ENCODE data around the gene TRIP11. TPM values are rescaled to one million over a fixed set of nuclear protein-coding genes. Genes with fewer than 3 reads are reported as not detected.

The TRIP11 gene
- total RNA-seq, 1 experiment from 2014 or later: 43.4 TPM

DNA sequence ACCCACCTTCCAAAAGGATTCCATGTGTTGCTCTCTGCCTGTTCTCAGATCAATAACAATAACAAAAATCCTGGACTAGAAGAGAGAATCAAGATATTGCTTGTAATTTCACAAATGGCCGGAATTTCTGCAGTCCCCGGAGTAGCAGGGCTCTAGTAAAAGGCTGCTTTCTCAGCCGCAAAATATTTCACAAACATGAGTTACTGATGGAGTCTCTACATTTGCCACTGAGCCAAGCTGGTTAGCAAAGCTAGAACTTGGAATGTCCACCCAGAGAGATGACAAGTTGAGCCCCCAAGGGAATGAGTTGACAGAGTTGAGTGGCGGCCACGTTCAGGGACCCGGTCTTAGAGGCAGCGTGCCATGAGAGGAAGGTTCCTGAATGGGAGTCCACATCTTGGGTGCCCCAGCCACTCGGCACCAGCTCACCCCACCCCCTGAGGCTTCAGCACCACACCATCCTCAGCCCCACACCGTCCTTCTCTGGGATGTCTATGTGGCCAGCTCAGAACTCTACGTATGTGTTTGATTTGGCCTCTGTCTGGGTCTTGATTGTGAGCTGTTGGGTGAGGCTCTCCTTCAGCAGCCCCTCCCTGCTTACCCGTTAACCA is 108.3 kb downstream of the TRIP11 start:
- H3K4me1 Mint-ChIP-seq (ENCODE audit: low read depth, unreplicated experiment): peaks cover 11% of the 10 kb centered on the region
- no peak for DNase-seq
- Histone ChIP-seq H3K27me3 (replicated peaks; ENCODE audit: control insufficient read depth, insufficient read depth, low read length) (no peaks in the 10 kb centered on the region), H3K36me3 (ENCODE audit: control insufficient read depth, insufficient read depth, low read length) (no peaks in the 10 kb centered on the region), H3K4me1 (peaks cover 9% of the 10 kb centered on the region), H3K9me3 (no peaks in the 10 kb centered on the region), H3K4me3 (ENCODE audit: low read depth, low read length) (no peak overlapping the region)
- no peaks in the 10 kb centered on the region for H3K27me3 Mint-ChIP-seq (ENCODE audit: insufficient read depth, unreplicated experiment)
- H3K4me3 Mint-ChIP-seq (ENCODE audit: unreplicated experiment): no peak overlapping the region
- no TSS peak for BruUV-seq (replicated peaks)
- no peaks in the 10 kb centered on the region for H3K36me3 Mint-ChIP-seq (ENCODE audit: insufficient read depth, unreplicated experiment)
- POLR2A ChIA-PET: interaction anchor here (0.7 kb wide), 1 partner anchor 11 kb away, joined by 3 read pairs; no protein-coding TSS in a partner anchor
- H3K27ac Mint-ChIP-seq (ENCODE audit: unreplicated experiment): no peak overlapping the region
- TF ChIP-seq, protein P1, sequence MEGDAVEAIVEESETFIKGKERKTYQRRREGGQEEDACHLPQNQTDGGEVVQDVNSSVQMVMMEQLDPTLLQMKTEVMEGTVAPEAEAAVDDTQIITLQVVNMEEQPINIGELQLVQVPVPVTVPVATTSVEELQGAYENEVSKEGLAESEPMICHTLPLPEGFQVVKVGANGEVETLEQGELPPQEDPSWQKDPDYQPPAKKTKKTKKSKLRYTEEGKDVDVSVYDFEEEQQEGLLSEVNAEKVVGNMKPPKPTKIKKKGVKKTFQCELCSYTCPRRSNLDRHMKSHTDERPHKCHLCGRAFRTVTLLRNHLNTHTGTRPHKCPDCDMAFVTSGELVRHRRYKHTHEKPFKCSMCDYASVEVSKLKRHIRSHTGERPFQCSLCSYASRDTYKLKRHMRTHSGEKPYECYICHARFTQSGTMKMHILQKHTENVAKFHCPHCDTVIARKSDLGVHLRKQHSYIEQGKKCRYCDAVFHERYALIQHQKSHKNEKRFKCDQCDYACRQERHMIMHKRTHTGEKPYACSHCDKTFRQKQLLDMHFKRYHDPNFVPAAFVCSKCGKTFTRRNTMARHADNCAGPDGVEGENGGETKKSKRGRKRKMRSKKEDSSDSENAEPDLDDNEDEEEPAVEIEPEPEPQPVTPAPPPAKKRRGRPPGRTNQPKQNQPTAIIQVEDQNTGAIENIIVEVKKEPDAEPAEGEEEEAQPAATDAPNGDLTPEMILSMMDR (IDR thresholded peaks at IDR 0.05; ENCODE audit: insufficient read depth in 1 of 2, low read depth in 1 of 2, low read length in 1 of 2, severe bottlenecking in 1 of 2, unreplicated experiment in 1 of 2): no peak
- CTCF ChIA-PET: no interaction called here
- H3K9me3 Mint-ChIP-seq (ENCODE audit: unreplicated experiment): no peaks in the 10 kb centered on the region
- intact Hi-C loops (cut with micrococcal nuclease; ENCODE audit: unreplicated experiment): no loop called here

DNA sequence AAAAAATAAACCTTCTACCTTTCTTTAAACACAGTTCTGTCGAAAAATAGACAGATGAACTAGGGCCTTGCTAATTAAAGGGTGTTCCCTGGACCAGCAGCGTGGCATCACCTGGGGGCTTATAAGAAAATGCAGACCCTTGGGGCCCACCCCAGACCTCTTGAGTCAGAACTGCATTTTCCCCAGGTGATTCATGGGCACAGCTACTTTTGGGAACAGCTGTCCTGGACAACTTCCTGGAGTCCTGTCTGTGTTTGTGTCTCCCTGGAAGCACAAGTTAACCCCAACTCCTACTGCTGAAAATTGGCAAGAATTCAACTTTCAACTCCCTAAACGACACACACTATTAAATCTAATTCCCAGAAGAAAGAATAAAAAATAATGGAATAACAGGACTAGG is 110.2 kb downstream of the TRIP11 start:
- H3K4me3 ChIP-seq (ENCODE audit: low read depth, low read length): no peak overlapping the region
- POLR2A ChIA-PET: no interaction called here
- no peaks in the 10 kb centered on the region for H3K36me3 ChIP-seq (ENCODE audit: control insufficient read depth, insufficient read depth, low read length)
- no peak overlapping the region for H3K4me3 Mint-ChIP-seq (ENCODE audit: unreplicated experiment)
- no peaks in the 10 kb centered on the region for H3K27me3 Mint-ChIP-seq (ENCODE audit: insufficient read depth, unreplicated experiment)
- H3K36me3 Mint-ChIP-seq (ENCODE audit: insufficient read depth, unreplicated experiment): no peaks in the 10 kb centered on the region
- no peak for DNase-seq
- H3K4me1 ChIP-seq: peaks cover 9% of the 10 kb centered on the region
- BruUV-seq (replicated peaks): no TSS peak
- H3K4me1 Mint-ChIP-seq (ENCODE audit: low read depth, unreplicated experiment): peaks cover 11% of the 10 kb centered on the region
- CTCF ChIA-PET: no interaction called here
- no peaks in the 10 kb centered on the region for H3K9me3 Mint-ChIP-seq (ENCODE audit: unreplicated experiment)
- TF ChIP-seq, protein P1 (IDR thresholded peaks at IDR 0.05; ENCODE audit: insufficient read depth in 1 of 2, low read depth in 1 of 2, low read length in 1 of 2, severe bottlenecking in 1 of 2, unreplicated experiment in 1 of 2): no peak
- intact Hi-C loops (cut with micrococcal nuclease; ENCODE audit: unreplicated experiment): no loop called here
- no peak overlapping the region for H3K27ac Mint-ChIP-seq (ENCODE audit: unreplicated experiment)
- no peaks in the 10 kb centered on the region for H3K27me3 ChIP-seq (replicated peaks; ENCODE audit: control insufficient read depth, insufficient read depth, low read length)
- H3K9me3 ChIP-seq: no peaks in the 10 kb centered on the region

DNA sequence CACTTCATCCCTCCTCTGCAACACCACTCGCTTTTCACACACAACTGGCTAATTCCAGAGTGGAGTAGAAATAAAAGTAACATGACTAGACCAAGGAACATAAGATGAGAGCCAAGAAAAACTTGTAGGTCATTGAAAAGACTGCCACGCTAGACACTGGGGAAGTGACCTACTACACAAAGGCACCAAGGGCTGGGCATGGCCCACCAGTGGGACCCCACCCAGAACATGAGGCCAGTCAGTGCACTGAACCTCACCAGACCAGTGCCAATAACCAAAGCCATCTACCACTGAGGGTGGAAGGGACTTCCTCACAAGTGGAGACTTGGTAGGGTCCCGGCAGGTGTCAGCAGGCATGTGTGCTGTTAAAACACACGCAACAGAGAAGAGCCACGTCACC is 112.1 kb downstream of the TRIP11 start:
- no peaks in the 10 kb centered on the region for H3K36me3 Mint-ChIP-seq (ENCODE audit: insufficient read depth, unreplicated experiment)
- Histone ChIP-seq H3K4me1 (peaks cover 9% of the 10 kb centered on the region), H3K4me3 (ENCODE audit: low read depth, low read length) (no peak overlapping the region), H3K9me3 (no peaks in the 10 kb centered on the region), H3K36me3 (ENCODE audit: control insufficient read depth, insufficient read depth, low read length) (no peaks in the 10 kb centered on the region), H3K27me3 (replicated peaks; ENCODE audit: control insufficient read depth, insufficient read depth, low read length) (no peaks in the 10 kb centered on the region)
- no peaks in the 10 kb centered on the region for H3K9me3 Mint-ChIP-seq (ENCODE audit: unreplicated experiment)
- no peak for DNase-seq
- ChIA-PET CTCF (no interaction called here), POLR2A (no interaction called here)
- H3K27ac Mint-ChIP-seq (ENCODE audit: unreplicated experiment): no peak overlapping the region
- BruUV-seq (replicated peaks): no TSS peak
- no peak overlapping the region for H3K4me3 Mint-ChIP-seq (ENCODE audit: unreplicated experiment)
- H3K4me1 Mint-ChIP-seq (ENCODE audit: low read depth, unreplicated experiment): peaks cover 11% of the 10 kb centered on the region
- no peaks in the 10 kb centered on the region for H3K27me3 Mint-ChIP-seq (ENCODE audit: insufficient read depth, unreplicated experiment)
- TF ChIP-seq, protein P1 (IDR thresholded peaks at IDR 0.05; ENCODE audit: insufficient read depth in 1 of 2, low read depth in 1 of 2, low read length in 1 of 2, severe bottlenecking in 1 of 2, unreplicated experiment in 1 of 2): no peak
- intact Hi-C loops (cut with micrococcal nuclease; ENCODE audit: unreplicated experiment): no loop called here
